Sciatic nerve (tissue), 2 donors: ENCODE measurements around the gene GCC1. TPM values are rescaled to one million over a fixed set of nuclear protein-coding genes. Genes with fewer than 3 reads are reported as not detected.
"Not testable (repeated sequence)": the region's sequence is repeated elsewhere in the genome, so short reads cannot be mapped to it uniquely, and the experiment has no call there.

ENCODE experiments used
- ATAC-seq: fragments of 200-7000 bp; cut with Tn5 transposase; one replicate; pipeline ENCODE4 v1.9.1; 2020; ENCODE audit warnings: mild to moderate bottlenecking, moderate library complexity
- DNase-seq: peaks from one replicate; pipeline ENCODE4 v3.0.0-alpha.2; 2020; ENCODE audit warnings: low spot score
- intact Hi-C: fragments of 100-400 bp; cut with DNase I; formaldehyde crosslinking; loops from one replicate; pipeline ENCODE4 v1.14.2; 2022
- total RNA-seq: library from RNA; stranded (reverse); fragmentation: NEBNext Ultra II Directional; extraction: Animal tissue kit (Norgen Biotek cat#: 25700); gene quantifications from one replicate; pipeline ENCODE4 v1.2.1, GENCODE V29; 2021
- donor health status: DM: no; HTN: no; CAD: no.
- donor health status: DM: no; HTN: no; CAD: no.

GCC1 gene
- total RNA-seq, 1 donor from 2014 or later = 14.4 TPM

- no peak for ATAC-seq
- DNase-seq = no peak
- intact Hi-C loops = no loop called here
Measured at GRCh38 chr7:127591189-127591588, 5.8 kb upstream of the GCC1 start.

- ATAC-seq (no peak), DNase-seq (no peak)
- intact Hi-C loops = no loop called here
Measured at GRCh38 chr7:127589896-127590295, 4.5 kb upstream of the GCC1 start.

DNA sequence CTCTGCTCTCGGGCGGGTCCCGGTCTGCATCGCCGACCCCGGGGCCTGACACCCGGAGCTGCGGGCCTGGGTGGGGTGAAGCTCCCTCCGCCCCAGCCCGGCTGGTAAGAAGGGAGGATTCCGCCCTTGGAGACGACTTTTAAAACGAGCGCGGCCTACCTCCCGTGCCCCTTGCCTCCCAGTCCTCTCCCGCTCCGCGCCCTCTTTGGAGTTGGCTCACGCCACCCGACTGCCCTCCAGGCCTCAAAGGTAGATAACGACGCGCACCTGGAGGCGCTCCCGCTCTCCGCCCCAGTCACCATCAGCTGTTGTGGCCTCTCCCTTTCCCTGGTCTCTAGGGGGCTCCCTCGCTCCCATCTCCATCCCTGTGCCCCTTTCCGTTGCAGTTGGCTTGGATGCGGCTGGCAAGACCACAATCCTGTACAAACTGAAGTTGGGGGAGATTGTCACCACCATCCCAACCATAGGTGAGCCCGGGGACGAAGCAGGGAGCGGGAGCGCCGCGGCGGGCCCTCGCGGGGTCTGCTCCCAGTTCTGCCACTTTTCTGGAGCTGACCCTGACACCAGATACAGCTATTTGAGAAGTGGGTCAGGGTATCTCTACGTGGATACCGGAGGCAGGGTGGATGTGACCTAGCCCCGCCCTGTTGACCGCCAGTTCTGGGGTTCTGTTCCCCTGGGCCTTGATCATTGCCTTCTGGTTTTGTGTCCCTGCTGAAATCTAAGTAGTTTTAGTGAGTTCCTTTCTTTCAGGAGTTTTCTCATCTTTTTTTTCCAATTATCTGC, 3.5 kb upstream of the GCC1 start:
- intact Hi-C loops = no loop called here
- peak; percentile 74 for DNase-seq

DNA sequence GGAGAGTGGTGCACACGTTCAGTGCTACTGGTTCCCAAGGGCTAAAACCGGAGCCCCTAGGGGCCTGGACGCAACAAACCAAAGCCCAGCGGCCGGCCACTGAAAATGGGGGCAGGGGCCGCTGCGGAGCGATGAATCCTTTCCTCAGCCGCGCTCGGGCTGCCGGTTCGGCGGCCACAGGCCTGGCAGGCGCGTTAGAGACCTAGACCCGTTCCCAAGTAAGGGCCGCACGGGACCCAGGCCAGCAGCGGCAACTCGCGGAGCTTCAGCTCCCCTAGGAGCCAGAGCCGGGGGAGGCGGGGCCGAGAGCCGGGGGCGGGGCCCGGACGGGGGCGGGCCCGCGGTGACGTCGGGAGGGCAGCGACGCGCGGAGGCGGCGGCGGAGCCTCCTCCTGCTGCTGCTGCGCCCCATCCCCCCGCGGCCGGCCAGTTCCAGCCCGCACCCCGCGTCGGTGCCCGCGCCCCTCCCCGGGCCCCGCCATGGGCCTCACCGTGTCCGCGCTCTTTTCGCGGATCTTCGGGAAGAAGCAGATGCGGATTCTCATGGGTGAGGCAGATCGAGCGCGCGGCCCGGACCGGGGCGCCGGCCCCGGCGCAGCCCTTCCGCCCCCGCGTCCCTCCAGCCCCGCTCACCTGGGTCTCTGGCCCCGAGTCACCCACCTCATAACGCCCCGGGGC, 2.8 kb upstream of the GCC1 start, which contains the start of gene ARF5:
Gene ARF5, plus strand, starts transcription at position 393 of the 678 bp plus-strand sequence. Its CDS starts 88 bp downstream, at position 481.
- intact Hi-C loops = no loop called here
- ATAC-seq (peak; percentile 92), DNase-seq (peak; percentile 94)

More for the DNA sequence above, 3.5 kb upstream of the GCC1 start:
- peak; percentile 7 for ATAC-seq

- ATAC-seq = peak; percentile 14
- peak; percentile 64 for DNase-seq
- intact Hi-C loops = no loop called here
Measured at GRCh38 chr7:127587663-127588018, 2.2 kb upstream of the GCC1 start.

DNA sequence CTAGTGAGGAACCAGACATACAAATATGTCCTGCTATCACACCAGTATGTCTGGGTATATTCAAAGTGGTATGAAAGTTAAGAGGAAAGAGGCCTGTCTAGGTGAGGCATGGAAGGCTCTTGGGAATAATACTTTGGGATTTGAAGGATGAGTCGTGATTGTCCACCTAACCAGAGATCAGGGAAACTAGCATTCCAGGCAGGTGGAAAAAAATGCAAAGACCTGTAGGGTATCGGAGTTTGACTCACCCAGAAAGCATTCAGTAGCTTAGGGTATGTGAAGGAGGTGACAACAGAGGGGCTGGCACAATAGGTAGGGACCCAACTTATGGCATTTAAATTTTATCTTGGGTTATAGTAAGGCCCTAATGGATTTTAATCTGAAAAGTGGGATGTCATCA, 950 bp upstream of the GCC1 start:
- no peak for DNase-seq
- intact Hi-C loops = no loop called here
- ATAC-seq = no peak

GRCh38 chr7:127584648-127585043, 750 bp downstream of the GCC1 start:
- intact Hi-C loops = no loop called here
- DNase-seq (no peak), ATAC-seq (no peak)

DNA sequence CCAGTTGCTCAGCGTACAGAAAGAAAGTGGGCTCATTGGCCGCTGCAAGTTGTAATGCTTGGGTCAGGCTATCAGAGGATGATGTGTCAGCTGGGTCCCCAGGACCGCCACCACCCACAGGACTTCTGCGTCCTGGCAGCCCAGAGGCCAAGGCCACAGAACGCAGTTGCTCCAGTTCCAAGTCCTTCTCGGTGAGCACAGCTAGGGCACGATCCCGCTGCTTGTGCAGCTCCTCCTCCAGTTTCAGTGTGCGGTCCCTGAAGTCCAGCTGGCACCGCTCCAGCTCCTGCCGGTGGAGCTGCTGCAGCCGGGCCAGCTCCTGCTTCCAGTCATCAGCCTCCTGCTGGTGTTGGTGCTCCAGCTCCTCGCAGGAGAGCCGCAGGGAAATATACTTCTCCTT, 3.0 kb downstream of the GCC1 start:
- no peak for ATAC-seq
- peak; percentile 65 for DNase-seq
- intact Hi-C loops = no loop called here

GRCh38 chr7:127581716-127582115, 3.7 kb downstream of the GCC1 start:
- intact Hi-C loops = no loop called here
- no peak for DNase-seq

DNA sequence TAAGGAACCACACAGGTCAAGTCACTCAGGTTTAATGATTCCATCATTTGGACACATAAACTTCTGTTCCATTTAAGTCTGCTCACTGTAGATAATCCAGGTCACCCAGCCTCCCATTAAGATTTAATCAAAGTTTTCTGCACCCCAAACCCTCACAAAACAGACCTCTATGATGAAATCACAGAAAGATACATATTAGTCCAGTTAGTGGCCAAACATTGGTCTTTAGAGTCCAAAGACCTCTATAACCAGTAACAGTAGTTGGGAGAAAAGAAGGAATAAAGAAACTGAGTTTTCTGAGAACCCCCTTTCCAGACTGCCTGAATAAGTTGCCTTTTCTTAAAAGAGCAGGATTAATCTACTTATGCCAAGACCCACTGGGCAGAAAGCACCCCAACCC, 4.8 kb downstream of the GCC1 start:
- ATAC-seq (no peak), DNase-seq (no peak)
- intact Hi-C loops = no loop called here

More at GRCh38 chr7:127581716-127582115, 3.7 kb downstream of the GCC1 start:
- ATAC-seq = no peak

DNA sequence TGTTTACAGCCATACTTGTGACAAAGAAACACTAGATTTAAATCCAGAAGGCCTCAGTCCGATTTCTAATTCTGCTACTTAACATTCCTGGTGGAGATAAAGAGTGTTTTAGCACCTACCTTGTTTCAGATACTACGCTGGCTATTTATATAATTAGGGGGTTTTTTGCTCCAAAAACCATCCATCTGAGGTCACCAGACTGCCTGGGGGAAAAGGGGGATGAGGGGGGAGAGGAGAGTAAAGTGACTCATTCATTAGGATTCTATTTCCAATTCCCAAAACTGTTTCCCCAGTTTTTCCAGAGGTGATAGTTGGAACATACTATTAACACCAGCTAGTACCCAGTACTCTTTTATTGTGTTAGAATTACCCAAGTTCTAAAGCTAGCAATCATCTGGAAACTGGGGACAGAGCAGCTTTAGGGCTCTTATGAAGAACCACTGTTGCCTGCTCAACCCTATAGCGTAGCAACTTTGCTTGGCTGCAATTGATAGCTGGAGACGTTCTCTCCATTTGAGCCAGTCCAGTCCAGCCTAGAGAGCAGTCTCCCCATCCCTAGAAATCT, 6.6 kb downstream of the GCC1 start:
- ATAC-seq = no peak
- intact Hi-C loops = no loop called here

DNA sequence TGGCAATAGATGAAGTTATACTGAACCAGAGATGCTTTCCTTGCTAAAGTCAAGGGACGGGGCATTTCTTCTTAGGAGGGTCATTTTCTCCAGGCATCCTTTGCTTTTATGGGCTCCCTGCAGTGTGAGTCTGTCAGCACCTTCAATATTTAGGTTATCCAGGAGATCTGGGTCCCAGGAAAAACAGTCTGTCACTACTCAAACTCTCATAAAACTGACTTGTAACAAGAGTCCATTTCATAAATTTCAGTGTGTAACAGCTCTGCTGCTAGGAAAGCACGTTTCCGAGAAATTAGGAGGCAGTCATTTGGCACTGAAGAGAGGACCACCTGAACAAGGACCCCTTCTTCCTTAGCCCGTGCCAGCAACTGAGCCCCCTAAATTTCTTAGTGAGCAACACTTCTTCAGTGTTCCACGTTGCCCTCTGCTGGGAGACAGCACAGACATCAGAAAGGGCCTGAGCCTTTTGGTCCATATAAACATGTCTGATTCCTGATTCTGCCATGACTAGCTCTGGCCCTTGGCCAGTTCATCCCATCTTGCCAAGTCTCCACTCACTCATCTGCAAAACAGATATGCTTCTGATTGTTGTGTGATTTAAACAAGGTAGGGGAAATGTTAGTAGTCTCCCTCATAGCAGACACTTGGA, 7.2 kb downstream of the GCC1 start:
- no peak for ATAC-seq
- DNase-seq = no peak
- intact Hi-C loops = no loop called here

More for the DNA sequence above, 6.6 kb downstream of the GCC1 start:
- no peak for DNase-seq

DNA sequence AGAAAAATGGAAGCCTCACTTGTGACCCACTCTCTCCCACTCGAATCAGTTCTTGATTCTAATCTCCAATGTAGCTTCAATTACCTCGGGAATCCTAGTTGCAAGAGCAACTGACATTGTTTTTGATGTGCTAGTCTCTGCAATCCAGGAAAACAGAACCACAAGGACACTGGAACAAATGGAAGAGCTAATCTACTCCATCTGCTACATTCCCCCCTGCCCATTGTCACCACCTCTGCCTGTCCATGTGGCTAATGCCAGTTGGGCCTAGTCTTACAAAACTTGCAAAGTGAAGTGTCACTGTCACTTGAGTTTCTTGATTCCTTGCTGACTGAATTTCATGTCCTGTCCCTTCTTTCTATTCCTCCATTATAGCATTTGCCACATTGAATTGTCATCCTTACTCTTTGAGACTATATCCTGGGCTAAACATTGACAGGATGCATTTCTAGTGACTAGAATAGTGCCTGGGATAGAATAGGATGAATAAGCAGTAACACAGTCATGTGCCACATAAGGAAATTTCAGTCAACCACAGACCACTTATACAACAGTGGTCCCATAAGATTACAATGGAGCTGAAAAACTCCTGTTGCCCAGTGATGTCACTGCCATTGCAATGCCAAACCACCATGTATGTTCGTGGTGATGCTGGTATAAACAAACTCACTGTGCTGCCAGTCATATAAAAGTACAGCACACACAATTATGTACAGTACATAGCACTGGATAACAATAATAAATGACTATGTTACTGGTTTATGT, 13.5 kb downstream of the GCC1 start:
- DNase-seq (no peak), ATAC-seq (no peak)
- intact Hi-C loops = no loop called here

- ATAC-seq, intact Hi-C loops, DNase-seq: not testable (repeated sequence)
Measured at GRCh38 chr7:127568034-127568433, 17.4 kb downstream of the GCC1 start.

GRCh38 chr7:127566242-127566641, 19.2 kb downstream of the GCC1 start:
- DNase-seq (no peak), ATAC-seq (no peak)
- intact Hi-C loops = no loop called here

GRCh38 chr7:127557803-127558202, 27.6 kb downstream of the GCC1 start:
- ATAC-seq = no peak
- intact Hi-C loops = no loop called here
- DNase-seq = no peak

- ATAC-seq (no peak), DNase-seq (no peak)
- intact Hi-C loops = no loop called here
Measured at GRCh38 chr7:127556404-127556803, 29.0 kb downstream of the GCC1 start.

DNA sequence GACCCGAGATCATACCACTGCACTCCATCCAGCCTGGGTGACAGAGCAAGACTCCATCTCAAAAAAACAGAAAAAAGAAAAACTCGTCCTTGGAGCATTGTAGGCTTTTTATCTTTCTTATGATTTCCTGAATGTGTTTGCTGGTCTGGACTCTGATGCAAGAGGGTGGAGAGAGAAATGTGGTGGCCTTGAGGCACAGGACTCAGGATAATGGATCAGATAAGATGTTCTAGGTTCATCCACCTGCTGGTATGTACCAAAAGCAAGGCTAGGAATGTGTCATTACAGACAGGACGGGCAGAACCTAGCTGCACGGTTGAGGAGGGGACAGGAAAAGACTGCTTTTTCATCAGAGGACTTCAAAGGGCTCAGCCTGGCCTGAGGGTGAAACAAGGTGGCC, 33.5 kb downstream of the GCC1 start:
- ATAC-seq (no peak), DNase-seq (no peak)
- intact Hi-C loops = no loop called here

GRCh38 chr7:127550247-127550646, 35.1 kb downstream of the GCC1 start:
- ATAC-seq = no peak
- intact Hi-C loops = no loop called here

More at GRCh38 chr7:127550247-127550646, 35.1 kb downstream of the GCC1 start:
- no peak for DNase-seq
